HG03469 (cell line): ENCODE measurements around the gene LRP6.
"Not testable (repeated sequence)": the region's sequence is repeated elsewhere in the genome, so short reads cannot be mapped to it uniquely, and the experiment has no call there.

ENCODE experiments used
- ATAC-seq: cut with Tn5 transposase; IDR thresholded peaks from one replicate; pipeline ENCODE4 v1.9.1; 2021; ENCODE audit warnings: mild to moderate bottlenecking, moderate library complexity, moderate number of reproducible peaks; ENCODE audit not compliant: unreplicated experiment

LRP6 gene

GRCh38 chr12:12265571-12266388 is 1.1 kb downstream of the LRP6 start:
- ATAC-seq, result no peak

GRCh38 chr12:12265035-12265434 is 1.8 kb downstream of the LRP6 start:
- no peak for ATAC-seq

- no peak for ATAC-seq
These were observed 2.9 kb downstream of the LRP6 start for GRCh38 chr12:12263909-12264308.

GRCh38 chr12:12256291-12256757 is 10.5 kb downstream of the LRP6 start:
- not testable (repeated sequence) for ATAC-seq

- no peak for ATAC-seq
These were observed 12.3 kb downstream of the LRP6 start for GRCh38 chr12:12254553-12254952.

GRCh38 chr12:12249216-12250050 is 17.4 kb downstream of the LRP6 start:
- ATAC-seq, result no peak

GRCh38 chr12:12247584-12247983 is 19.3 kb downstream of the LRP6 start:
- ATAC-seq, result no peak

- no peak for ATAC-seq
These were observed 22.5 kb downstream of the LRP6 start for GRCh38 chr12:12244341-12244740.

- ATAC-seq, result no peak
These were observed 26.0 kb downstream of the LRP6 start for GRCh38 chr12:12240662-12241340.

GRCh38 chr12:12239127-12239526 is 27.7 kb downstream of the LRP6 start:
- no peak for ATAC-seq

GRCh38 chr12:12238605-12239004 is 28.2 kb downstream of the LRP6 start:
- no peak for ATAC-seq

- no peak for ATAC-seq
These were observed 29.9 kb downstream of the LRP6 start for GRCh38 chr12:12236896-12237295.

- no peak for ATAC-seq
These were observed 36.6 kb downstream of the LRP6 start for GRCh38 chr12:12230275-12230674.

GRCh38 chr12:12229556-12230092 is 37.2 kb downstream of the LRP6 start:
- ATAC-seq, result no peak

- ATAC-seq, result no peak
These were observed 38.4 kb downstream of the LRP6 start for GRCh38 chr12:12228402-12228801.

GRCh38 chr12:12226187-12226586 is 40.7 kb downstream of the LRP6 start:
- no peak for ATAC-seq

GRCh38 chr12:12224240-12224940 is 42.5 kb downstream of the LRP6 start:
- no peak for ATAC-seq

GRCh38 chr12:12221560-12221959 is 45.3 kb downstream of the LRP6 start:
- no peak for ATAC-seq

GRCh38 chr12:12219664-12220063 is 47.2 kb downstream of the LRP6 start:
- ATAC-seq, result no peak

- ATAC-seq, result no peak
These were observed 49.9 kb downstream of the LRP6 start for GRCh38 chr12:12217018-12217359.
